ENCODE measurements around the gene MRM2.
A peak's percentile ranks its signal among the peaks of the same experiment; 100 is the strongest.

MRM2 gene

DNA sequence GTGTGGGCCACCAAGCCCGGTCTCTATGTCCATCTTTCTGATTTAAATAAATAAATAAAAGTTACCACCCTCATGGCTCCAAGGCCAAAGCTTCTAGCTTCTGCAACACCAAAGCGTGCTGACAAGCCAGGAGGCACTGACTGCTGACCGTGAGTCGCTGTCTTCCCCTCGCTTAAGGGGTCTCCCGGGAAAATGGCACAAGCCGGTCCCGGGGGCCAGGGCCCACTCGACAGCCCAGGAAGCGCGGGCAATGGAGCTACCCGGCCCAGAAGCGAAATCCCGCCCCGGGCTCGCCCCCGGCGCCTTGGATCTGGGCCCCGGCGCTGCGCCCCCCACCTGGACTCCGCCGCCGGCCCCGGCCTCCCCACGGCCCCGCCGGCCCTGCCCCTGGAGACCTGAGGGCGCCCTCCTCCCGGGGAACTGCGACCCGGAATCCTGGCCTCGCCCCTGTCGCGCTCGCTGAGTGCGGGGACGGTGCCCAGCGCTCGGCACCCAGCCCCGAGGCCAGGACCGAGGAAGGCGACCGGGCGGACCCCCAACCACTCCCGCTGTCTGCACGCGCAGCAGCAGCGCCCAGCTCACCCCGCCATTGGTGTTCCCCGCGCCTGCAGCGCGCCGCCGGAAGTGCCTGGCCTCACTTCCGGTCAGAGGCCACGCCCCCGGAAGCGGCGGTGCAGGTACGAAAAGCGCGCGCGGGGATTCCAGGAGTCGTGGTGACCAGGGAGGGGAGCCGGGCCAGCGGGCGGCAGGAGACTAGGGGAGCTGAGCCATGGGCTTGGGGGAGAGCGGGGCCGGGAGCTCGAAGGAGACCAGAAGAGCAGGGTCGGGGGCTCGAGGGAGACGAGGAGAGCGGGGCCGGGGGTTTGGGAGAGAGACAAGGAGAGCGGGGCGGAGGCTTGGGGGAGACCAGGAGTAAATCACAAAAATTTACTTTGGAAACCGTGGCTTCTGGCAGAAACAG is at the start of gene MRM2, which contains the start of gene NUDT1:
MRM2 (minus strand) TSS at position 626 of the 961 bp plus-strand sequence; CDS start at position 590, 36 bp downstream.
NUDT1 (plus strand) TSS at position 647 of the 961 bp plus-strand sequence. CDS start 2,349 bp downstream, outside the sequence.
- DNase-seq (ENCODE audit: low read depth) = peak; percentile 66

DNA sequence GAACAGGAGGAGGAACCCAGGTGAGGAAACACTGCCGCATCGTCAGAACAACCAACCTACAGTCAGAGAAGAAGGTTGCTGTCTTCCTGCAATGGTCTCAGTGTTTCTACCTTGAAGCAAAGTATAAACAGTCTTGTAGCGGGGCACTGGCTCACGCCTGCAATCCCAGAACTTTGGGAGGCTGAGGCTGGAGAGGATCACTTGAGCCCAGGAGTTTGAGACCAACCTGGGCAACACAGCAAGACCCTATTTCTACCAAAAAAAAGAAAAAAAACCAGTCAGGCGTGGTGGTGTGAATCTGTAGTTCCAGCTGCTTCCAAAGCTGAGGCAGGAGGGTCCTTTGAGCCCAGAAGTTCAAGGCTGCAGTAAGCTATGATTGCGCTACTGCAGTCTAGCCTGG is 48.9 kb upstream of the MRM2 start:
- DNase-seq (ENCODE audit: low read depth) = no peak

- DNase-seq (ENCODE audit: low read depth) = no peak
These were observed 47.6 kb upstream of the MRM2 start for GRCh38 chr7:2289621-2290020.

- no peak for DNase-seq (ENCODE audit: low read depth)
These were observed 47.1 kb upstream of the MRM2 start for GRCh38 chr7:2289111-2289586.

DNA sequence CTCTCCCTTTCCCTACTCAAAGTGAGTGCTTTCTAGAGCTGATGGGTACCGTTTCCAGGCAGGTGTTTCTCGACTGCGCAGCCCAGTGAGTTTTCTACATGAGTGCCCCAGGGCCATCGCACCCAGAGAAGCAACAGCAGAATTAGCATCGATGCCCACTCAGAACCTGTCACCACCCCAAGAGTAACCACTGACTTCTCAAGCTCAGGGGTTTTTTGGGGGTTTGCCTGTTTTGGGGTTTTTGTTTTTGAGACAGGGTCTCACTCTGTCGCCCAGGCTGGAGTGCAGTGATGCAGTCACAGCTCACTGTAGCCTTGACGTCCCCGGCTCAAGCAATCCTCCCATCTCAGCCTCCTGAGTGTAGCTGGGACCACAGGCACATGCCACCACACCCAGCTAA is 46.5 kb upstream of the MRM2 start:
- DNase-seq (ENCODE audit: low read depth) = no peak

GRCh38 chr7:2287745-2288144 is 45.7 kb upstream of the MRM2 start:
- DNase-seq (ENCODE audit: low read depth) = no peak

DNA sequence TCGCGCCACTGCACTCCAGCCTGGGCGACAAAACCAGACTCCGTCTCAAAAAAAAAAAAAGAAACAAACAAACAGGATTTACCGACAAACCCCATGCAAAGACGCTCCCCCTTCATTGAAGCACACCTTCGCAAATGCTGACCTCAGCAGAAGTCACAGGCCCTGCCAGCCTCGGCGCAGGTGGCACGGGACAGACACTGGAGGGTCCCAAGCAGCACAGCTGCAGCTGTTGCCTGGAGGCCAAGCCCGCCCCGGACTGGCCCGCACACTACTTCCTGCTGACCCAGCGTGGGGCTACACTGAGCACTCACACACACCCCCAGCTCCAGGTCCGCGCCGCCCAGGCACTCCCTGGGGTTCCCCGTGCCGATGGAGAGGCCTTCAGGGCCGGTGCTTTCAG is 41.1 kb upstream of the MRM2 start:
- no peak for DNase-seq (ENCODE audit: low read depth)

GRCh38 chr7:2282185-2282751 is 40.3 kb upstream of the MRM2 start:
- DNase-seq (ENCODE audit: low read depth) = no peak

DNA sequence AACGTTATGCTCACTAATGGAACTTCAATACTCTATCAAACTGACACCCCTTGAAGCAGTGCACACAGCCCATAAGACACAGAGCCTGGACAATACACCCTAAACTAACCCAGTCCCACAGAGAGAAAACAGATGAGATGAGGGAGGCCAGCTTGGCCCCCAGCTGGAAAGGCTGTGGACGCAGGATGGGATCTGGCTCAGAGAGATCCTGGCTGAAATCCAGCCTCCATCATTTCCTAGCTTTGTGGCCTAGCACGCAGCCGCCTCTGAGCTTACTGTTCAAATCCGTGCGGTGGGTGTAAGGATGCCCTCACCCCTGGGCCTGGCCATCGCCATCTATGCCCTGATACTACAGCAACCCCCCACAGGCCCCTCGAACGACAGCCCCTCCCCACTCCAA is 39.5 kb upstream of the MRM2 start:
- peak; percentile 48 for DNase-seq (ENCODE audit: low read depth)

DNA sequence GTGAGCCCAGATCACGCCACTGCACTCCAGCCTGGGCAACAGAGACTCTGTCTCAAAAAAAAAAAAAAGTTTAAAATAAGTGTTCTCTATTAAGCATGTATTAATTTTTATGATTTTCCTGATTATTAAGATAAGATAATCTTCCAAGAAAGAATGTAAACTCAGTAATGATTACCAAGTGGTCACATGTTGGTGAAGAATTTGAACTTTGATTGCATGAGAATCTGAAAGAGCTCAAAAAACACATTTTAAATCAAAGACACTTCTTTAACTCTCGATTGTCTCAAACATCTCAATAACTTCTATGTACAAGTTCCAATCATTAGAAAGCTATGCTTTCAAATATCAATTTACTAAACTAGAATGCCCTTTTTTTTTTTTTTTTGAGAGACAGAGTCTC is 38.4 kb upstream of the MRM2 start:
- no peak for DNase-seq (ENCODE audit: low read depth)

- DNase-seq (ENCODE audit: low read depth) = no peak
These were observed 37.9 kb upstream of the MRM2 start for GRCh38 chr7:2279896-2280295.

DNA sequence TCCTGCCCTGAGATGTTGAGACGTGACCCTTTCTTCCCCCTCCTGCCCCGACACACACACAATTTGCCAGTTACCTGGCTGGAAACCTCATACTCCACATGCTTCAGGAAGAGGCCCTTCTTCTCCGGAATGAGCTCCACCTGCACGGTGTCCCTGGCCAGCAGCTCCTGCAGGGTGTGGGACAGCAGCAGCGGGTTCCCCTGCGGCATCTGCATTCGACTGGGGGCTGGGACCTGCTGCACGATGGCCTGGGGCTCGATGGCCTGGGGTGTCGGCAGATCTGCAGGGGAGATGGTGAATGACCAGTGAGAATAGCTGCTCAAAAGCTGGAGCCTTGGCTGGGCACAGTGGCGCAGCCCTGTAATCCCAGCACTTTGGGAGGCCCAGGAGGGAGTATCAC is 36.0 kb upstream of the MRM2 start:
- DNase-seq (ENCODE audit: low read depth) = no peak

- DNase-seq (ENCODE audit: low read depth) = no peak
These were observed 34.1 kb upstream of the MRM2 start for GRCh38 chr7:2276107-2276506.

DNA sequence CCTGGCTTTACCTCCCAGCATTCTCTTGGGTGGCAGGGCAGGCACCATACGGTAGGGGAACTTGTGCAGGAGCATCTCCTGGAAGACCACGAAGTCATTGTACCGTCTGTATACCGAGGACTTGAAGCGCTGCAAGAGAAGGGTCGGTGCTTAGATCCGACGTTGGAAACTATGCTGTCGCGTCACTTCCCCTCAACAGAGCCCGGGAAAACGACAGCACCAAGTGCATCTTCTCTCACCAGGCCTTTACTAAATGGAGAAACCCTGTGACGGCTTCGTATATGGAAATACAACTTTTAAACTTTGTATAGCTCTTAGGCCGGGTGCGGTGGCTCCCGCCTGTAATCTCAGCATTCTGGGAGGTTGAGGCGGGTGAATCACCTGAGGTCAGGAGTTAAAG is 33.1 kb upstream of the MRM2 start:
- no peak for DNase-seq (ENCODE audit: low read depth)

DNA sequence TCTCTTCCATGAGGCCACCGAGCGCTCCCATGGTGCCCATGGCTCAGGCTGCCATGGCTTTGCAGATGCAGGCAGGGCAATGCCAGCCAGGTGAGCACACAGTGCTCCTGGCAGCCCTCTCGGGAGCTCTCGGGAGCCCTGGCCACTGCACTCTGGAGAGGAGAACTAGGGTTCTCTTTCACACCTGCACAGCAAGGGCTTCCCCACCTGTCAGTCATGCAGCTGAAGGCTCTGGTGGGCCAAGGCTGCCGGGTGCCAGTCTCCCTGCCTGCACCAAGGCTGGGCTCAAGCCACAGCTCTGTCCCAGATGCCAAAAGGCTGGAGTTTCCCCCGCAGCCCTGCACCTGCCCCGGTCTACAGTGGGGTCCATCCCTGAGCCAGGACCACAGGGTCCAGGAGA is 32.7 kb upstream of the MRM2 start:
- no peak for DNase-seq (ENCODE audit: low read depth)

DNA sequence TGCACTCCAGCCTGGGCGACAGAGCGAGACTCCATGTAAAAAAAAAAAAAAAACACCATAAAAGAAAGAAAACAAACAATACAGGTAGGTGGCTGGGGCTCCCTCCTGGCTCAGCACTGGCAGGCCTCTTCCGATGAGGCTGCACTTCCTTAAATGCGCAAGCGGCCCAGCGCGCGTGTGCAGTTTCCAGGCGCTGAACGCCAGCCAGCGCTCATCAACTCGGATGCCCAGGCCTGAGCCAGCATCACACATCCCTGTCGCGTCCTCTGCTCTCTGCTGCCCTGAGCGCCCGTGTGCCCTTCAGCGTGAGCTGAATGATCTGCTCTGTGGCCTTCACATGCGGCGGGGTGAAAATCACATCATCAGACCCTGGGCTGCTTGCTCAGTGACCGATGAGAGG is 31.9 kb upstream of the MRM2 start:
- no peak for DNase-seq (ENCODE audit: low read depth)

DNA sequence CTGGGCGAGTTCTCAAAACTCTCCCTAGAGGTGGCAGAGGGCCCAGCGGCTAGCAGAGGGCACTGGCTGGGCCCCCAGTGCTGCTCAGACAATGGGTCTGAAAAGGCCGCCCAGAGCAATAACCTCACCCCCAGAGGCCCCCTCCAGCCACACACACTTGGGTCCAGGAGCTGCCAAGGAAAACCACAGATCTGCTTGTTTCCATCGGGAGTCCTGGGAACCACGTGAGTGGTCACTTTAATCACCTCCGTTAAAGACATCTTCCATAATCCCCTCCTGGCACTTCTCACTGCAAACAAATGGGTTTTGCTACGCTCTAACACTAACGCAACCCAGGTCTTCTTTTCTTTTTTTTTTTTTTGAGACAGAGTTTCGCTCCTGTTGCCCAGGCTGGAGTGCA is 30.0 kb upstream of the MRM2 start:
- no peak for DNase-seq (ENCODE audit: low read depth)

DNA sequence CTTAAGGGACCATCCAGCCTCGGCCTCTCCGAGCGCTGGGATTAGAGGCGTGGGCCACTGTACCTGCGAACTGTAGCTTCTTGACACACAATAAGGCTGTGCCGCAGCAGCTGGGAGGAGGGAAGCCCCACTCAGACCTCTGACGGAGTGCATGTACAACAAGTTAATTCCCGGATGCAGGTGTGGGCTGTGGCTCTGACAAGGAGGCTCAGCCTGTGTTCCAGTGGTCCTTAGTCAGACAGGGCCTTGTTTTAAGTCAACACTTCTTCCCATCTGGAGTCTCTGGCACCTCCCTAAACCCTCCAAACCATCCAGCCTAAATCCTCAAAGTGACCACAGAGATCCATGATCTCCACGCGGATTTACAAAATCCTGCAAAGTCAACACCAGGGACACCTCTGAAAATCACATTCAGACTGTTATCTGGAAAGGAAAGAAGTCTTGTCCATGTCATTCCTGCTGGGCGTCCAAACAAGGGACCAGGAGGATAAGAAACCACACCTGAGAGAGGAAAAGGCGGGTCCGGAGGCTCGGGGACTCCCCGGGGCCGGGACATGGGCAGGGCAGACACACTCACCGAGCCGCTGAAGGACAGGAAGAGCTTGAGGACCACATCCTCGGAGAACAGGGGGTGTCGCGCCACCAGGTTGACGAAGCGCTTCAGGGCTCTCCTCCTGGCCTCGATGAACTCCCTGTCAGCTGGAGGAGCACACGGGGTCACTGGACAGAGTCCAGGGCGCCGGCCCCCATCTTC is 29.4 kb upstream of the MRM2 start:
- DNase-seq (ENCODE audit: low read depth) = no peak

DNA sequence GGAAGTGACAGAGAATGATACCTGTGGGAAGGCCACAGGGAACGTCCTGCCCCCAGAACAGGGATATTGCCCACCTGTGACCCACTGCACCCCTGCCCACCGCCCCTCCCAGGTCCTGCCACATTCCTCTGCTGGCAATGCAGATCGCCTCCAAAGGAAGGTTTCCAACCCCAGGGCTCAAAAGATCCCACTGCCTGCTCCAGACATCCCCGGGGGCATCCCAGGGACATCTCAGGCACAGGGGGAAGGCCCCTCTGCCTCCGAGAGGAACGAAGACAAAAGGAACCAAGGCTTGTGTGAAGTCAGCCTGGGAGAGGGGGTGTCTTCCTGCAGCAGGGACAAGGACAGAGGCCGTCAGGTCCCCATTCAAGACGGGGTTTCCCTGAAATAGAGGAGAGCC is 28.5 kb upstream of the MRM2 start:
- DNase-seq (ENCODE audit: low read depth) = no peak

- peak; percentile 69 for DNase-seq (ENCODE audit: low read depth)
These were observed 28.0 kb upstream of the MRM2 start for GRCh38 chr7:2269991-2270460.

- peak; percentile 56 for DNase-seq (ENCODE audit: low read depth)
These were observed 27.3 kb upstream of the MRM2 start for GRCh38 chr7:2269089-2269990.

Measured in iris pigment epithelial cell (primary cell).